ENCODE data around the gene ESPN.

GRCh38 chr1:6450943-6451373 is 26.4 kb downstream of the ESPN start:
- TF ChIP-seq POLR2A (IDR thresholded peaks at IDR 0.05) (no peak), CTCF (IDR thresholded peaks at IDR 0.05) (no peak), EP300 (IDR thresholded peaks at IDR 0.05) (no peak), POLR2AphosphoS5 (IDR thresholded peaks at IDR 0.05) (no peak)

All from sigmoid colon (tissue), 4 donors.